Measurements from ENCODE around the gene TCHH.
A peak's percentile ranks its signal among the peaks of the same experiment; 100 is the strongest.
"Not testable (repeated sequence)": the region's sequence is repeated elsewhere in the genome, so short reads cannot be mapped to it uniquely, and the experiment has no call there.

Gene TCHH

DNA sequence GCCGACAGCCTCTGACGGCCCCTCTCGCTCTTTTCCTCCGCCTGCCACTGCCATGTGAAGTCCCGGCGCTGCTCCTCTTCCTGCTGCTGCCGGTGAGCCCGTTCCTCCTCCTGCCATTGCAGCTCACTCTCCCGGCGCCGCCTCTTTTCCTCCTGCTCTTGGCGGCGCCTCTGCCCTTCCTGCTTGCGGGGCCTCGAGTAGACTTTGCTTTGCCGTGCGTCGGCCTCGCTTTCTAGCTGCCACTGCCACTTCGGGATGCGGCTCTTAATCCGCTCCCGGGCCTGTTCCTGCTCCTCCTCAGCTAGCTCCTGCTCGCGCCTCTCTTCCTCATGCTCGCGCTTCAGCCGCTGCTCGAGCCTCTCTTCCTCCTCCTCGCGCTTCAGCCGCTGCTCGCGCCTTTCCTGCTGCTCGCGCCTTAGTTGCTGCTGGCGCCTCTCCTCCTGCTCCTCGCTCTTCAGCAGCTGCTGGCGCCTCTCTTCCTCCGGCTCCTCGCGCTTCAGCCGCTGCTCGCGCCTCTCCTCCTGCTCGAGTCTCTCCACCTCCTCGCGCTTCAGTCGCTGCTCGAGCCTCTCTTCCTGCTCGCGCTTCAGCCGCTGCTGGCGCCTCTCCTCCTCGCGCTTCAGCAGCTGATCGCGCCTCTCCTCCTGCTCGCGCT is 4.3 kb downstream of the TCHH start:
- peak in 1 of 5 donors; percentile 60 for DNase-seq

DNA sequence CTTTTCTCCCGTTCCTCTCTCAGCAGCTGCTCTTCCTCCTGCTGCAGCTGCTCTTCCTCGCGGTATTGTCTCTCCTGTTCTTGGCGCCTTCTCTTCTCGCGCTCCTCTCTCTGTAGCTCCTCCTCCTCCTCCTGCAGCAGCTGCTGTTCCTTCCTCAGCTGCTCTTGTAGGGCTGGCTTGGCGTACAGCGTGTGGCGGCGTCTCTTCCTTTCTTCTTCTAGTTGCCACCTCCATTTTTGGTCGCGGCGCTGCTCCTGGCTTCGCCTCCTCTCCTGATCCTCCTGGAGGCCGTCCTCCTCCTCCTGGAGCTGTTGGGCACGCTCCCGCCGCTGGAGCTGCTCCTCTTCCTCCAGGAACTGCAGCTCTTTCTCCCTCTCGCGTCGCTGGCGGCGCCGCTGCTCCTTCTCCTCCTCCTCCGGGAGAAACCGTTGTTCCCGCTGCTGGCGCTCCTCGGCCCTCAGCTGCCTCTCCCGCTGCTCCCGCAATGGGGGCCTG is 4.8 kb downstream of the TCHH start:
- DNase-seq: peak in 1 of 5 donors; percentile 46

DNA sequence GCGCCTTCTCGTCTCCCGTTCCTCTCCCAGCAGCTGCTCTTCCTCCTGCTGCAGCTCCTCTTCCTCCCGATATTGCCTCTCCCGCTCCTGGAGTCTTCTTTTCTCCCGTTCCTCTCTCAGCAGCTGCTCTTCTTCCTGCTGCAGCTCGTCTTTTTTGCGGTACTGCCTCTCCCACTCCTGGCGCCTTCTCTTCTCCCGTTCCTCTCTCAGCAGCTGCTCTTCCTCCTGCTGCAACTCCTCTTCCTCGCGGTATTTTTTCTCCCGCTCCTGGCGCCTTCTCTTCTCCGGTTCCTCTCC is 5.3 kb downstream of the TCHH start:
- DNase-seq: no peak

DNA sequence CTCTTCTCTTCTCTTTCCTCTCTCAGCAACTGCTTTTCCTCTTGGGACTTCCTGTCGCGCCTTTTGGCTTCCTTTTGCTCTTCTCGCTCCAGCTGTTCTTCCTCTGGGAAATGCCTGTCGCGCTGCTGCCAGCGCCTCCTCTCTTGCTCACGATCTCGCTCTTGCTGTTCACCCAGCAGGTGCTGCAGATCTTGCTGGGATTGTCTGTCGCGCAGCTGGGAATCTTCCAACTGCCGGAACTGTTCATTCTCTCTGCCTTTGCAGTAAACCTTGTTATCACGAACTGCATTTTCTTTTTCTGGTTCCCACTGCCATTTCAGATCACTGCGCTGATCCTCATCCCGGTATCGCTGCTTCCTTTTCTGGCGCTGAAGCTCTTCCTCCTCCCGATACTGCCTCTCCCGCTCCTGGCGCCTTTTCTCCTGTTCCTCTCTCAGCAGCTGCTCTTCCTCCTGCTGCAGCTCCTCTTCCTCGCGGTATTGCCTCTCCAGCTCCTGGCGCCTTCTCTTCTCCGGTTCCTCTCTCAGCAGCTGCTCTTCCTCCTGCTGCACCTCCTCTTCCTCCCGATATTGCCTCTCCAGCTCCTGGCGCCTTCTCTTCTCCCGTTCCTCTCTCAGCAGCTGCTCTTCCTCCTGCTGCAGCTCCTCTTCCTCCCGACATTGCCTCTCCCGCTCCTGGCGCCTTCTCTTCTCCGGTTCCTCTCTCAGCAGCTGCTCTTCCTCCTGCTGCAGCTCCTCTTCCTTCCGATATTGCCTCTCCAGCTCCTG is 5.8 kb downstream of the TCHH start:
- DNase-seq: no peak

DNA sequence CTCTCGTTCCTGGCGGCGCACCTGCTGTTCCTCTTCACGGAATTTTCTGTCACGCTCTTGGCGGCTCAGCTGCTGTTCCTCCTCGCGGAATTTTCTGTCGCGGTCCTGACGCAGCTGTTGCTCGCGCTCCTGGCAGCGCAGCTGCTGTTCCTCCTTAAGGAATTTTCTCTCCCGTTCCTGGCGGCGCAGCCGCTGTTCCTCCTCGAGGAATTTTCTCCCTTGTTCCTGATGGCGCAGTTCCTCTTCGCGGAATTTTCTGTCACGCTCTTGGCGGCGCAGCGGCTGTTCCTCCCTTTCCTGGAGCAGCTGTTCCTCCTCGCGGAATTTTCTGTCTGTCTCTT is 6.4 kb downstream of the TCHH start:
- no peak for DNase-seq

DNA sequence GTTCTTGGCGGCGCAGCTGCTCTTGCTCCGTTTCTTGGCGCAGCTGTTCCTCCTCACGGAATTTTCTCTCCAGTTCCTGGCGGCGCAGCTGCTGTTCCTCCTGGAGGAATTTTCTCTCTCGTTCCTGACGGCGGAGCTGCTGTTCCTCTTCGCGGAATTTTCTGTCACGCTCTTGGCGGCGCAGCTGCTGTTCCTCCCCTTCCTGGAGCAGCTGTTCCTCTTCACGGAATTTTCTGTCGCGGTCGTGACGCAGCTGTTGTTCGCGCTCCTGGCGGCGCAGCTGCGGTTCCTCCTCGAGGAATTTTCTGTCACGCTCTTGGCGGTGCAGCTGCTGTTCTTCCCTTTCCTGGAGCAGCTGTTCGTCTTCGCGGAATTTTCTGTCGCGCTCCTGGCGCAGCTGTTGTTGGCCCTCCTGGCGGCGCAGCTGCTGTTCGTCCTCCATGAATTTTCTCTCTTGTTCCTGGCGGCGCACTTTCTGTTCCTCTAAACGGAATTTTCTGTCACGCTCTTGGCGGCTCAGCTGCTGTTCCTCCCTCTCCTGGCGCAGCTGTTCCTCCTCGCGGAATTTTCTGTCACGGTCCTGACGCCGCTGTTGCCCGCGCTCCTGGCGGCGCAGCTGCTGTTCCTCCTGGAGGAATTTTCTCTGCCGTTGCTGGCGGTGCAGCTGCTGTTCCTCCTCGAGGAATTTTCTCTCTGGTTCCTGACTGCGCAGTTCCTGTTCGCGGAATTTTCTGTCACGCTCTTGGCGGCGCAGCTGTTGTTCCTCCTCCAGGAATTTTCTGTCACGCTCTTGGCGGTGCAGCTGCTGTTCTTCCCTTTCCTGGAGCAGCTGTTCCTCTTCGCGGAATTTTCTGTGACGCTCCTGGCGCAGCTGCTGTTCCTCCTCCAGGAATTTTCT is 7.0 kb downstream of the TCHH start:
- no peak for DNase-seq

DNA sequence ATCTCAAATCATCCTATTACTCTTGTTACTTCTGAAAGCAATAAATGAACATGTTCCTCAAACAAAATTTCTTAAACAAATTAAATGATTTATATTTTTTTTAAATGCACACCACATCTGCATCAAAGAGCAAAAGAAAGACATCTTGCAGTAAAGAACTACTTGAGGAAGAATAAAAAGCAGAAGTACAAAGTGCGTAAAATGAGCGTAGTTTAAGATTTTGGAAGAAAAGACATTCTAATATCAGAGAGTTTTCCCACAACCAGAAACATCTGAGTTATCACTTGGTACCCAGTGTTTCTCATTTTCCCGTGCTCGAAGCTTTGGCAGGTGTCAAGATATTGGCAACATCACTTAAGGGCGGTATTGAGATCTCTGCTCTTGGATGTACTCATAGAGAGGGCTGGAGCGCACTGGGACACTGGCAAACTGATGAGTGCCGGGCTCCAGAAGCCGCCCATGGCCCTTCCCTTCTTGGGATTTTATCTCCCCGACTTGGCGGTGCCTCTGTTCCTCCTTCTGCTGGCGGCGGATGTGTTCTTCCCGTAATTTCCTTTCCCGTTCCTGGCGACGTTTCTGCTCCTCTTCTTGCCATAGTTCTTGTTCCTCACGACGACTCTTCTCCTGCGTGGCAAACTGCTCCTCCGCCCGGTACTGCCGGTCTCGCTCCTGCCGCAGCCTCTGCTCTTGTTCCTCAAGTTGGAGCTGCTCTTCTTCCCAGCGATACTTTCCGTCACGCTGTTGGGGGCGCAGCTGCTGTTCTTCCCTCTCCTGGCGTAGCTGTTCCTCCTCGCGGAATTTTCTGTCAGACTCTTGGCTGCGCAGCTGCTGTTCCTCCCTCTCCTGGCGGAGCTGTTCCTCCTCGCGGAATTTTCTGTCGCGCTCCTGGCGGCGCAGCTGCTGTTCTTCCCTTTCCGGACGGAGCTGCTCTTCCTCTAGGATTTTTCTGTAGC is 7.9 kb downstream of the TCHH start:
- DNase-seq: no peak

DNA sequence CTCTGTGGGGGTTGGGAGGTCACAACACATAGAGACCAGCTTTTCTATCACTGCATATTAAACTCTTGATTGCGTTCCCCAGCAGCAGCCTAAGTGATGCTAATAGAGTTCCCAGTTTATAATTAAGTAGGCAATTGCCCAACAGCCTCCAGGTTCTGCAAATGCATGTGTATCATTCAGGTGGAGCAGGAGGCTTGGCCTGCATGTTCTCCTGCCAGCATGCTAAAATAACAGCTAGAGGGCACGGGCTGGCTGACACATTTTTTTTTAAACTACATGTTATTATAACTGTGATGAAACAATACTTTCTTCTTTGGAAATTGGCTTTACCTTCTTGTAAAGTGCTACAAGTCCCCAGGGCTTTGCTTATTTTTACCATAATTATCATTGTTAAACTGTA is 10.4 kb downstream of the TCHH start:
- no peak for DNase-seq

DNA sequence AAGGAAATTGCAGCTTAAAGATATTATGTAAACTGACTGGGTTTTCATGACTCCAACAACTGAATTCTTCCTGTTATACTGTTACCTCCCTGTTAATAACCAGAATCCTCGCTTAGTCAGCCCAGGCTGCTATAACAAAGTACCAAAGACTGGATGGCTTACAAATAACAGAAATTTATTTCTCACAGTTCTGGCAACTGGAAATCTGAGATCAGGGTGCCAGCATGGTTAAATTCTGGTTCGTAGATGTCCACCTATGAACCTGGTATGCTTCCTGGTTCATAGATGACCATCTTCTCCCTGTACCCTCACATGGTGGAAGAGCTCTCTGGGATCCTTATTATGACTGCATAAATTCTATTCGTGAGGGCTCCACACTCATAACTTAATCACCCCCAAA is 18.3 kb downstream of the TCHH start:
- DNase-seq: no peak

DNA sequence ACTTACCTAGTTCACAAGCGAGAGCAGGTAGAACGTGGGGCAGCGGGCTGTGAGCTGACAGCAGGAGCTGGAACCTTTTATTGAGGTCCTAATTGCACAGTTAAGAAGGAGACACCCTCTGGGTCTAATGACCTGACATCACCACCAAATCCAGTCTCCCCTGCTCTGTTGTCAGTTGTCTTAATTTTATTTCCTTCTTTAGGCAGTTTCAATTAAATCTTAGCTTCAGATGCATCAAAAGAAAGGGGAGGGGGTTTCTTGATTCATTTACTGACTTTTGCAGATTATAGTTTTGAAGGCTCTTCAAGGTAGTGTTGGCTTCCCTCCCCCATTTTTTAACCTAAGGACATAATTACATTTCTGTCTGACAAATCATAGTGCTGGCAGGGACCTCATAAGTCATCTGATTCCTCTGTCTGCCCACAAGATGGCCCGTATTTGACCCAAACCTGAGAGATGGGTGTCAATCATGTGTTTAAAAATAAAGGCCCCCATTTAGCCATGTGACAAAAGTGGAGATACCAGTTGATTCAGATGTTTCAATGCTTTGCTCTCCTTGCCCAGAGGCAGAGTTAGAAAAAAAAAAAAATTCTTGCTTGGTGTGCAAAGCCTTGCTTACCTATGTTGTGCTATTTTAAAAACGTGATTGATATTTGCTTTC is 26.1 kb downstream of the TCHH start, which contains the start of gene TCHHL1:
TCHHL1 (minus strand) TSS at position 51 of the 661 bp plus-strand sequence. CDS start 921 bp downstream, outside the sequence.
- DNase-seq: no peak

DNA sequence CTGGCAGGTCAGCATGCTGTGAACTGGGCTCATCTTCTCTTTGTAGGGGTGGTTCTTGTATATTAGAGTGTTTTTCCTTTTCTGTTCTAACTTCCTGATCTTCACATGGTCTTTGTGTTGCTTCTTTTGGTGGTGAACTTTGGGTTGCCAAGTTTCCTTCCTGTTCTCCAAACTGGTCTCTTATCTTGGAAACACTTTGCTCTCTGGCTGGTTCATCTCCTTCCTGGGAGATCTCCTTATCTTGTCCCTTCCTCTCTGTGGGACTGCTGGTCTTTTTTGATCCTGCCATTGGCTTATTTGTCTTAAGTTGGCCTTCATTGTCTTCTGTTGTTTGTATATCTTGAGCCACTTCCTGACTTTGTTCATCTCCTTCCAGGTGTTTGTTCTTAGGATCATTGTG is 28.5 kb downstream of the TCHH start:
- DNase-seq: no peak

DNA sequence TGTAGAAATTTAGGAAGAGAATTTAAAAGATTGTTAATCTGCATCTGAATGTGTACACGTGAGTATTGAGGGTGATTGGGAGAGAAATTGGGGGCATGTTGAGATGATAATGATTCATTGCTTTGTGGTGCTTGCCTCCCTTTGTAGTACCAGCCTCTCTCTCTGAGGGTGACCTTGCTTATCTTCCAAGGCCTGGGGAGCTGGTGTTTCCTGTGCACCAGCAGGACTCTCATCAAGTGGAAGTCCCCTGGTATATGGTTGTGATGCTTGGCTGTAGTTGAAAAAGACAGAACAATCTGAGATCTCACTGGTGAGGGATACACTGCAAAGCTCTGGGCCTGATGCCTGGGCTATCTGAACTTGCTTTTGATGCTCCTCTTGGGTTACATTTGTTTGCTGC is 30.4 kb downstream of the TCHH start:
- no peak for DNase-seq

DNA sequence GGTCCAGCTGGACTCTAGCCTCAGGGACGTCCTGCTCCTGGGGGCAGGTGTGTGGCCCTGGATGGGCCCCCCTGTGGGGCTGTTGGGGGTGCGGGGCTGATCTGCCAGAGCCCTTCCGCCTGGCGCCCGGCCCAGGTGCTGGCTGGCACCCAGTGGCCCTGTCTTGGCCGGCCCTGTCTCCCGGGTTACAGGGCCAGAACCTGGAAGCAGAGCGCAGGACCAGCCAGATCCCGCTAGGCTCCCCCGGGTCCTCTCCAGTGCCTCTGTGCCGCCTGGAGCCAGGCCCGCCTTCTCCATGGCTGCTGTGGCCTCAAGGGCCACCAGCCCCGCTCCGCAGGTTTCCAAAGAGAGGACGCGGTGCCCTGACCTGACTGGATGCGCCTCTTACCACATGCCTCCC is 34.2 kb downstream of the TCHH start:
- not testable (repeated sequence) for DNase-seq

DNA sequence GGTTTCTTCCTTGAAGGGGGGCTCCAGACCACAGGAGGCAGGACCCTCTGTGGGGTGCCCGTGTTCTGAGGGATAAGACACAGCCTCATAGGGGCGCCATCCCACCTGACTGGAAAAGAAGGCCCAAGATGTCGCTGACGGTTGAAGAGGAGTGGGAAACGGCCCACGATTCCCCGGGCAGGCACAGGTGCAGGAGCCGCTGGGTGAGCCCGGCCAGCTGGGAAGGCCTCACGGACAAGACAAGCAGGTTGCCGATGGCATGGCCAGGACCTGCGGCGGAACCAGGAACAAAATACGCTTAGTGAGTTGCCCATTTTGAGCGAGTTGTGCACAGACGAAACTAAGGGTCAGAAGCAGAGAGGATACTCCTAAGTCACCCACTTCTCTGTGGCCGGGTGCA is 34.8 kb downstream of the TCHH start:
- DNase-seq: not testable (repeated sequence)

DNA sequence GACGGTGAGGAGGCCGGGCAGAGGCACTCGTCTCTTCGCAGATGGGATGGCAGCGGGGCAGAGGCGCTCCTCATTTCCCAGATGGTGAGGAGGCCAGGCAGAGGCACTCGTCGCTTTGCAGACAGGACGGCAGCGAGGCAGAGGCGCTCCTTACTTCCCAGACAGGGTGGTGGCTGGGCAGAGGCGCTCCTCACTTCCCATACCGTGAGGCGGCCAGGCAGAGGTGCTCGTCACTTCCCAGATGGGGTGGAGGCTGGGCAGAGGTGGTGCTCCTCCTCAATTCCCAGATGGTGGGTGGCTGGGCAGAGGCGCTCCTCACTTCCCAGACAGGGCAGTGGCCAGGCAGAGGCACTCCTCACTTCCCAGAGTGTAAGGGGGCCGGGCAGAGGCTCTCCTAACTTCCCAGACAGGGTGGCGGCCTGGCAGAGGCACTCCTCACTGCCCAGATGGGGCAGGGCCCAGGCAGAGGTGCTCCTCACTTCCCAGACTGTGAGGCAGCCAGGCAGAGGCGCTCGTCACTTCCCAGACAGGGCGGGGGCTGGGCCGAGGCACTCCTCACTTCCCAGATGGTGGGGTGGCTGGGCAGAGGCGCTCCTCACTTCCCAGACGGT is 36.3 kb downstream of the TCHH start:
- DNase-seq: no peak

DNA sequence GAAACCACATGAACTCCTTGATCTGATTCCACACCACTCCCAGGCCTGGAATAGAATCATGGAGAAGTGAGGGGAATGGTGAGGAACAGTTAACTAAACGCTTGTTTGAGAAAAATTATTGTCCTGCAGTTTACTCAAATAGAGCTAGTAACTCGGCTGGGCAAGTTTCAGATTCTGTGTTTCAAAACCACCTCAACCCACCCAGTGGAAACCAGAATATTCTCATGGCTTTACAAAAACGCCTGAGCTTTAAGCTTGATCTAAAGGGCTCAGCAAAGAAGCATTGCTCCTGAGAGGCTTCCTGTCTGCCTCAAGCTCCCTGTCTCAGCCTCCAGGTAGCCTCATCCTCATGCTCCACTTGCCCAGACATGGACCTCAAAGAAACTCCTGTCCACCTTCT is 42.9 kb downstream of the TCHH start:
- DNase-seq: no peak

DNA sequence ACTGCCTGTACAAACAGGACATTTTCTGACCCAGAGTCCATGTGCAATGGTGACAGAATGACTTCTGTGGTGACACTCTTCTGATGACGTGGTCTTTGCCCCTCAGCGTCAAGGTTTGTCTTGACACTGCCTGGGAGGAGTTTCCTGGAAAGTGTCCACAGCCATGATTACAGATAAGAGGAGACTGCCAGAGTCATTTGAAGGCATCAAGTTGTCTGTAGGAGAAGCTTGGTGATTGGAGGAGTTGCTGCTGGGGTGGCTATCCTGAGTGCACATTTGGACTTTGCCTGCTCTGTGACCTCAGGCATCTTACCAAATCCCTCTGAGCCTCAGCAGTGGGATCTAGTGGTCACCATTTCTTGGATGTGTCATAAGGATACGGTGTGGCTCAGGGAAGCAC is 44.1 kb downstream of the TCHH start:
- no peak for DNase-seq

DNA sequence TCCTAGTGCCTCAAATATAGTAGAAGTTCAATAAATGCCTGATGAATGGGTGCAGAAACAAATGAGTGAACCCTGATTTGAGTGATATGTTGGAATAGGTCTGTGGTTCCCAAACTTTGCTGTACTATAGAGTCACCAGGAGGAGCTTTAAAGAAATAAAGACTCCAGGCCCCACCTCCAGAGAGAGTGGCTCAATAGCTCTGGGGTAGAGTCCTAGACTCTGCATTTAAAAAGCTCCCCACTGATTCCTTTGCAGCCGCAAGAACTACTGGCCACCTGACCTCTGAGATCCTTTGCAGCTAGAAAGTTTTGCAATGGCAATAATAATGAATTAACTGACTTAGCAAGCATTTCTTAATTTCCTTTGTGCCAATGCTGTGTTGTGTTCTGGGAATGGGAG is 47.3 kb downstream of the TCHH start:
- DNase-seq: no peak

DNA sequence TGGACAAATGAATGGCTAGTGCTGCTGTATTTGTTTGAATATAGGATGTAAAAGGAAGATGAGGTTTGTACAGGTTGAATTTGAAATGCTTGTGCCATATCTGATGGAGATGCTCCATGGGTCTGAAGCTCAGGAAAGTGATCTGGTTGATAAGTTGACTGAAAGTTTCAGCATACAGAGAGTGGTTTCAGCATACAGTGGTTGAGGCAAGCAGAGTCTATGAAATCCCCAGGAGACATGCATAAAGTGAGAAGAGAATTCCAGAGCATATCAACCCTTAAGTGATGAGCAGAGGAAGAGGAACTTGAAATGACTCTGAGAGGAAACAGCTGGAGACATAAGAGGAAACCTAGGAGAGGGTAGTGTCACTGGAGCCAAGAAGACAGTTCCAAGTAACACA is 48.1 kb downstream of the TCHH start:
- DNase-seq: no peak

DNA sequence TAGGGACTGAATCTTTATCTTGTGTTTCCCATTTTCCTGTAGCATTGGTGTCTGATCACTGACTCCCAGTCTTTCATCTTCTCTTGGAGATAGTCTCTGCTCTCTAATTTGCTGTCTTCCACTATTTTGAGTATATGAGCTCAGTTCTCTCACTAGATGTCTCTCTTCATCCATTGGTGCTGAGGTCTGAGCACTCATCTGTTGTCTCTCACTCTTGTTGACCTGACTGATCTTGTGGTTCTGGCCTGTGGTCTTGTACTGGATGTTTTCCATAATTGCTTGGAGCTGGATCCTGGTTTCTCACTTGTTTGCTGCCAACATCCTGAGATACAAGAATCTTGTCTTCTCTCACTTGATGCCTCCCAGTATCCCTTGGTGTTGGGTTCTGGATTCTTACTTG is 53.3 kb downstream of the TCHH start:
- no peak for DNase-seq
